ENCODE results near the gene ABI1.
"Not testable (repeated sequence)": the region's sequence is repeated elsewhere in the genome, so short reads cannot be mapped to it uniquely, and the experiment has no call there.

- not testable (repeated sequence) for TF ChIP-seq CTCF, POLR2A (IDR thresholded peaks at IDR 0.05)
Observed at GRCh38 chr10:26892306-26892923, 31.7 kb upstream of the ABI1 start.
